Posterior cingulate gyrus (tissue), 11 donors: ENCODE results near the gene SPACA4.

Experiments used
- DNase-seq, 10 donors: peaks; one replicate each; pipeline versions ENCODE4 v3.0.0 to v3.0.0-alpha.2; 2020 to 2021; ENCODE audit warnings: mixed read lengths in 3 of 10
- intact Hi-C: fragments of 100-400 bp; cut with DNase I; formaldehyde crosslinking; loops from one replicate; pipeline ENCODE4 v1.15.1; 2023

The SPACA4 gene

GRCh38 chr19:48645620-48646000, 39.1 kb downstream of the SPACA4 start:
- DNase-seq = no peak
- intact Hi-C loops = loop anchor here (5.0 kb wide), 1 partner anchor 77 kb away; no protein-coding TSS in a partner anchor

- DNase-seq = peak; percentile 81 to 98 (median 88)
- intact Hi-C loops = loop anchor here (2.0 to 5.0 kb wide), 2 partner anchors 76 to 195 kb away; no protein-coding TSS in a partner anchor
Measured at GRCh38 chr19:48646001-48646721, 39.6 kb downstream of the SPACA4 start, which contains the start of gene CA11. CA11 (minus strand) TSS chr19:48646187; CDS start chr19:48645632, 555 bp downstream.

- no peak for DNase-seq
- intact Hi-C loops = loop anchor here (2.0 to 5.0 kb wide), 2 partner anchors 76 to 194 kb away; no protein-coding TSS in a partner anchor
Measured at GRCh38 chr19:48646722-48647216, 40.2 kb downstream of the SPACA4 start.

GRCh38 chr19:48648134-48648533, 41.6 kb downstream of the SPACA4 start:
- no peak for DNase-seq
- intact Hi-C loops = loop anchor here (5.0 kb wide), 1 partner anchor 74 kb away; no protein-coding TSS in a partner anchor

GRCh38 chr19:48650974-48651682, 44.6 kb downstream of the SPACA4 start:
- DNase-seq = no peak
- intact Hi-C loops = no loop called here

- DNase-seq = no peak
- intact Hi-C loops = no loop called here
Measured at GRCh38 chr19:48651683-48652048, 45.1 kb downstream of the SPACA4 start.

- intact Hi-C loops = no loop called here
- peak in 1 of 10 donors; percentile 28 for DNase-seq
Measured at GRCh38 chr19:48654299-48655059, 47.9 kb downstream of the SPACA4 start.

- intact Hi-C loops = no loop called here
- DNase-seq = peak in 1 of 10 donors; percentile 66
Measured at GRCh38 chr19:48656840-48657474, 50.4 kb downstream of the SPACA4 start.
